OCI-M1 (cell line): Measurements from ENCODE around the gene ROBO1.
"Not testable (repeated sequence)": the region's sequence is repeated elsewhere in the genome, so short reads cannot be mapped to it uniquely, and the experiment has no call there.

Source experiments
- DNase-seq: peaks from one replicate; lab custom pipeline; 2025; lab: John Stamatoyannopoulos, UW

Gene ROBO1

GRCh38 chr3:78734048-78734637, 1033.7 kb downstream of the ROBO1 start:
- DNase-seq, result no peak

DNA sequence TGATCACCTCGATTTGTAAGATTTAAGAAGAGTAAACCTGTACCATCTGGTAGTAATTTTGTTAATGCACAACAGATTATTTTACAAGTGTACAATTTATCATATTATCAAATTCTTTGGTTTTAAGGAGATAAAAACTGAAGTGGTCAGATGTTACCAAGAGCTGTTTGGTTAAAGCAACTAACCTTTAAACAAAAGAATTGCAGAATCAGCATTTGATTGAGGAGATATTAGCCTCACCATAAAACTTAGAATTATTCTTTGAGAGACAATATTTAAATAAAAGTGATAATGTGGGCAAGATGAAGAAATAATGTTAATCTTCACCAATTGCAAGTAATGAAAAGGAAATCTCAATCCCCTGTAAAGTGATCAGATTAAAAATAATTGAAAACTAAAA, 1034.9 kb downstream of the ROBO1 start:
- no peak for DNase-seq

- DNase-seq, result no peak
Measured at GRCh38 chr3:78732471-78732870, 1035.3 kb downstream of the ROBO1 start.

GRCh38 chr3:78729946-78730345, 1037.9 kb downstream of the ROBO1 start:
- no peak for DNase-seq

DNA sequence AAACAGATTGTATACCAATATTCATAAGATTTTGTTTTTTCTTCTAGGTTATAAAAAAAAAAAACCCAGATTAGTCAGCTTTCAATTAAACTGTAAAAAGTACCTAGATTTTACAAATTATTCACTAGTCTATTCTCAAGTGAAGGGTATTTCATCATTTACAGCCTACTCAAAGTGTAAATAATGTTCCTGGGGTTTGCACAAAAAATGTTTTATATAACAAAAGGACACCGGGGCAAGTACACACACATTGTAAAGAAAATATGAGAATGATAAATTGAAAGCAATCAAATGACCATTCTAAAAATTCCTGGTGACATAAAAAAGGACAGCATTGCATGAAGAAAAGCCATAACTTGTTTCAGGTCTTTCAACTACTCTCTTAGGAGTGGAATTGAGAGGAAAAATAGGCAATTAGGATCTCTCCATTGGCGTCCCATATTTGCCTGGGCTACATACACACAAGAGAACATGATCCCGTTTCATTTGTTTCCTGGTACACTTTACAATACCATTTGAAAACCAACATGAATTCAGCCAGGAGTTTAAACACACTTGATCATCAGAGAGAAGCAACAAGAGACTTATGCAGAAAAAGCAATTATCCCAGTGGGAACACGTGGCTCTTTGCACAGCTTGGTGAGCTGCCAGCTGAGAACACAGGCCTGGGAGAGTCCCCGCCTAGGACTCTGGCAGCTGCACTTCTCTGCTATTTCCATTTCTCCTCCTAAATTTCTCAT, 1039.2 kb downstream of the ROBO1 start:
- no peak for DNase-seq

- DNase-seq, result no peak
Measured at GRCh38 chr3:78726545-78726944, 1041.3 kb downstream of the ROBO1 start.

GRCh38 chr3:78725703-78726246, 1042.0 kb downstream of the ROBO1 start:
- no peak for DNase-seq

- peak; percentile 26 for DNase-seq
Measured at GRCh38 chr3:78724859-78725258, 1042.9 kb downstream of the ROBO1 start.

- not testable (repeated sequence) for DNase-seq
Measured at GRCh38 chr3:78724364-78724763, 1043.4 kb downstream of the ROBO1 start.

DNA sequence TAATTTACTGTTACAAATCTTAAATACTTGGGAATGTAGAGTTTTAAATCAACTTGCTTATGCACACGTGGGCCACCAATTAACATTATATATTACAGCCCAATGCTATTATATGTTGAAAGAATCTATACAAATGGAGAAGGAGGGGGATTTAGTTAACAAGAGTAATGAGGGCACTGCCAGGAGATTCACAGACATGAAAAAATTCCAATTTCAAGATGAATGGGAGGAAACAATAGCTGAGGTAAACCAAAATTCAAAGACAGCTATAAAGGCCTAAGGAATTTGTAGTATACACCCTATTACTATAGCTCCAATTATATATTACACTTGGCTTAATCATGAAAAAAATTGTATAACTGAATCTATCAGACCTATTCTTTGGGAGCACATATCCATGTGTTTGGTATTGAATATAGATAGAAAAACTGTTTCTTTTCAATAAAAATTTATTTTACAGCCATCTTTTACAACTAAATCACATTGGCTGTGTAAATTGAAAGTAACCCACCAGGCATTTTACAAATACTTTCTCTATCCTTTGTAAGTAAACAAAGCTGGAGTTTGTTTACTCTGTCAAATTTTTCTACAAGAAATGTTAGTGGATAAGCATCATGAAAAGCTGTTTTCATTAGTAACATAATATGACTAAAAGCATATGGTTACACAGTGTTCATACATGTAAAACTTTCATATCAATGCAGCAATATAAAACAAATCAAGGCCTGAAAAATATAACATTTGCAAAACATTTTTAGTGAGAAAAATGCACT, 1045.8 kb downstream of the ROBO1 start:
- DNase-seq, result no peak

DNA sequence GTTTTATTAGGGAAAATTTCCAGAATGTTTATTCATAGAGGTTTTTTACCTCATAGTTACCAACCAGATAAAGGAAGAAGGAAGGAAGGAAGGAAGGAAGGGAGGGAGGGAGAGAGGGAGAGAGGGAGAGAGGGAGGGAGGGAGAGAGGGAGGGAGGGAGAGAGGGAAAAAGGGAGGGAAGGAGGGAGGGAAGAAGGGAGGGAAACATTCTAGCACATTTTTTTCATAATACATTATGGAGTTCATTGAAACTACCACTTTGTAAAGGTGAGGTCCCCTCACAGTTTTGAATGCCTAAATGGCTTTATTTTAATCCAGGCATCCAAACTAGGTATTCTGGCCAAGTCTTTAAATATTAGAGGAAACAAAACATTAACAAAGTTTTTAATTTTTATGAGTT, 1049.1 kb downstream of the ROBO1 start:
- no peak for DNase-seq

- no peak for DNase-seq
Measured at GRCh38 chr3:78717041-78717440, 1050.8 kb downstream of the ROBO1 start.

DNA sequence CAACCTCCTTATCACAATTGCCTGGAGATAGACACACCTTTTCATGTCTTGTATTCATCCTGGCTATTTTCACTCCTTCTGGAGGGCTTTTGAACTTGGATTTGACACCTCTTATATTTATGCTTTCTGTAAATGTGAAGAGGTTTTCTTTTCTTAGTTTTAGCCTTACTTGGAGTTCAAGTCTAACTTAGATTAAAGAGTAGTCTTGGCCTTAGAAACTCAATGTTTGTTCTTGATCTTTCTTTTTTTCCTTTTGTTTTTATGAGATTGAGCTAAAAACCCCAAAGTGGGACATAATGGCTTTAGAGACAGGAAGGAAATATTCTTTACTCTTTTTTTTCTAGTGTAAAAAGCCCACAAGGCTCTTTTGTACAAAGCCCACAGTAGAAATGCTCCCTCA, 1054.9 kb downstream of the ROBO1 start:
- no peak for DNase-seq

- no peak for DNase-seq
Measured at GRCh38 chr3:78712270-78712669, 1055.5 kb downstream of the ROBO1 start.

- no peak for DNase-seq
Measured at GRCh38 chr3:78708565-78709073, 1059.2 kb downstream of the ROBO1 start.

DNA sequence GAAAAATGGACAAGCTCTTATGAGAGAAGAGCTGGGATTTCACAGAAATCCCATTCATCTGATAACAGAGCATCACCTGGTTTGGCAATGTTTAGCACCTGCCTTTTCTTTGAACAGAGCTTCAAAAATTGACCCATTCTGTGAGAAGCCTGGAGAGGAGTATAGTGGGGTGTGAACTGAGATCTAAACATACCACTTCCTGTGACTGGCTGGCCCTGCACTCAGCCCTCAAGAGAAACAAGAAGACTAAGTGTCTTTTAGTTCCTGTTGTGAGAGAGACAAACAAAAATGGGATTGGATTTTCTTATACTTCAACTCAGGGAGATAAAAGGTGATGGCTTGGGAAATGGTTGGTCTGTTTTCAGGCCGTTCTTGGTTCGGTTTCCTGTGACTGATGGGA, 1060.2 kb downstream of the ROBO1 start:
- no peak for DNase-seq

DNA sequence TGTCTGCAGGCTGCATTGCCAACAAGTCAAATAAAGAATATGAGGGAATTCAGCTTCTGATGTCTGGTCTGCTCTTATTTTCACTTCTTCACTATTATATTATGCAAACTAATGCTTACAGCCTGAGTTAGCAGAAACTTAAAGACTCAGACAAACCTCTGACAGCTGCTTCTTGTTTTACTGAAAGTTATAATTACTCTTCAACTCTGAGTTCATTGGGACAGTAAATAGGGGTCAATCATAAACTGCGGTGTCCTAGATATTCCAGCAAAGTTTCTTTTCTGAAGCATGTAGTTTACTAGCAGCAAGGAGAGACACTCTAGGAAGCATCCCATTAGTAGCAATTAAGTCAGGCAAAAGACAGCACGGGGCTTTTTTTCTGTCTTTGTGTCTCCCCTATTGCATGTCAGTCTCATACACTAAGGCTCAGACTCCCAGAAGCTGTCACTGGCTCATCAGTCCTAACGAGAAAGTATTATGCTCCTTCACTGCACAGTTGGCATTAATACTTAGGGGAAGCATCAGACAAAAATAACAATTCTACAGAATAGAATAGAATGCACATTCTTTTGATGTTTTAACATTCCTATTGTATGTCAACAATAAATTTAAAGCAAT, 1060.8 kb downstream of the ROBO1 start:
- DNase-seq, result no peak

GRCh38 chr3:78703944-78704343, 1063.9 kb downstream of the ROBO1 start:
- DNase-seq, result no peak

- DNase-seq, result no peak
Measured at GRCh38 chr3:78701537-78701936, 1066.3 kb downstream of the ROBO1 start.

GRCh38 chr3:78698431-78698830, 1069.4 kb downstream of the ROBO1 start:
- peak; percentile 1 for DNase-seq

- no peak for DNase-seq
Measured at GRCh38 chr3:78697426-78697825, 1070.4 kb downstream of the ROBO1 start.

GRCh38 chr3:78690766-78691165, 1077.0 kb downstream of the ROBO1 start:
- DNase-seq, result no peak
